OCI-LY7 (cell line): Measurements from ENCODE around the gene ALG11.

ENCODE experiments used
- CTCF ChIP-seq: fragments of 200-600 bp; sonication (generic); conservative IDR thresholded peaks from 2 replicates; pipeline ENCODE4 v1.5.1; 2014; ENCODE audit warnings: mild to moderate bottlenecking, antibody characterized with exemption, low read length, moderate library complexity, mixed read lengths
- EZH2phosphoT487 ChIP-seq: fragments of 200-600 bp; sonication (generic); IDR thresholded peaks from 2 replicates; pipeline ENCODE4 v1.6.1; 2018; ENCODE audit warnings: low read depth, borderline replicate concordance, mild to moderate bottlenecking, mixed run types, antibody characterized with exemption, low read length, moderate library complexity, mixed read lengths

GRCh38 chr13:52012512-52012836 lies 276 bp downstream of the ALG11 start:
- TF ChIP-seq CTCF (no peak), EZH2phosphoT487 (no peak)
